ENCODE results near the gene HBG1. TPM values are rescaled to one million over a fixed set of nuclear protein-coding genes. Genes with fewer than 3 reads are reported as not detected.

Gene HBG1
- total RNA-seq, 4 donors from 2014 or later: not detected

DNA sequence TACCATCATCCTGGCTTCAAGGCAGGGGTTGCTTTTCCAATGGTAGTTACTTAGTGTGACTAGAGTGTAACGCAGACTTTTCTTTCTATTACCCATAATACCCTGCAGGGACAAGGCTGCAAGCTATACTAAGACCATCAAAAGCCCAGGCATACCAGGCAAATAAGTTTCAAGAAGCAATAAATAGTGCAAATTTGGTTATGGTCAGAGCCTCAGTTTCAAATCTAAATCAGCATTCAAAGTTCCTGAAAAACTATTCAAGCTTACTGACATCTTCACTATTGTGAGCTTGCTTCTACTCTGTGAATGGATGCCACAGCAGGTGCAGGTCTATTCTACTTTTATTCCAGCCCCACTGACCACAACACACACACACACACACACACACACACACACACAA, 20.3 kb downstream of the HBG1 start:
- H3K36me3 ChIP-seq: no peaks in the 10 kb centered on the region

DNA sequence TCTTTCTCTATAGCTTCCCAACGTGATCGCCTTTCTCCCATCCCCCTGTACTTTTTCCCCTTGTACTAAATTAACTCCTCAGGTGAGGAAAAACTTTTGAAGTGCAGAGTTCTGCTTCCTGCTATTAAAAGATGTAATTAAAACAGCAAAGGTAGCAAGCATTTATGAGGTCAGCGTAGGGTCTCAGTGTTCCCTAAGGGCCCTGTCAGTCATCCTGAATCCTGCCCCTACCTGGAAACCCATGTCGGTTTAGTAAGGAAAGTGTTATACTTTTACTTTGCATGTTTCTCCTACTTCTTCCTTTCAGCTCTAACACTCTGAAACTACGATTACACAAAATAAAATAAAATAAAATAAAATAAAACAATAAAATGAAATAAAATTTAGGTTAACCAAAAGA, 21.5 kb downstream of the HBG1 start:
- DNase-seq (no peak), ATAC-seq (no peak)
- H3K36me3 ChIP-seq: no peaks in the 10 kb centered on the region
- H3K4me3 ChIP-seq: no peak overlapping the region
- H3K4me1 ChIP-seq: no peaks in the 10 kb centered on the region
- no peaks in the 10 kb centered on the region for H3K9me3 ChIP-seq
- no peak for TF ChIP-seq CTCF (IDR thresholded peaks at IDR 0.05 in 4 of 5, conservative IDR thresholded peaks at IDR 0.05 in 1 of 5)
- no peak for TF ChIP-seq POLR2A (IDR thresholded peaks at IDR 0.05)
- no peak overlapping the region for H3K27ac ChIP-seq
- in situ Hi-C loops (cut with MboI; ENCODE audit: low sequenced_read_pairs in 4 of 4): no loop called here
- H3K27me3 ChIP-seq: no peaks in the 10 kb centered on the region
- intact Hi-C loops (cut with DNase I; ENCODE audit: low total_unique reads): no loop called here

More for the DNA sequence above, 20.3 kb downstream of the HBG1 start:
- Histone ChIP-seq H3K27me3 (no peaks in the 10 kb centered on the region), H3K4me3 (no peak overlapping the region), H3K4me1 (no peaks in the 10 kb centered on the region), H3K27ac (no peak overlapping the region), H3K9me3 (no peaks in the 10 kb centered on the region)
- DNase-seq: no peak
- in situ Hi-C loops (cut with MboI; ENCODE audit: low sequenced_read_pairs in 4 of 4): no loop called here
- TF ChIP-seq CTCF (IDR thresholded peaks at IDR 0.05 in 4 of 5, conservative IDR thresholded peaks at IDR 0.05 in 1 of 5) (no peak), POLR2A (IDR thresholded peaks at IDR 0.05) (no peak)
- no peak for ATAC-seq
- intact Hi-C loops (cut with DNase I; ENCODE audit: low total_unique reads): no loop called here

GRCh38 chr11:5227681-5228080, 22.0 kb downstream of the HBG1 start:
- Histone ChIP-seq H3K27ac (no peak overlapping the region), H3K4me3 (no peak overlapping the region), H3K9me3 (no peaks in the 10 kb centered on the region), H3K36me3 (no peaks in the 10 kb centered on the region), H3K4me1 (no peaks in the 10 kb centered on the region), H3K27me3 (no peaks in the 10 kb centered on the region)
- intact Hi-C loops (cut with DNase I; ENCODE audit: low total_unique reads) (no loop called here), in situ Hi-C loops (cut with MboI; ENCODE audit: low sequenced_read_pairs in 4 of 4) (no loop called here)
- ATAC-seq: no peak
- TF ChIP-seq POLR2A (IDR thresholded peaks at IDR 0.05): no peak
- TF ChIP-seq CTCF (IDR thresholded peaks at IDR 0.05 in 4 of 5, conservative IDR thresholded peaks at IDR 0.05 in 1 of 5): no peak
- DNase-seq: no peak

DNA sequence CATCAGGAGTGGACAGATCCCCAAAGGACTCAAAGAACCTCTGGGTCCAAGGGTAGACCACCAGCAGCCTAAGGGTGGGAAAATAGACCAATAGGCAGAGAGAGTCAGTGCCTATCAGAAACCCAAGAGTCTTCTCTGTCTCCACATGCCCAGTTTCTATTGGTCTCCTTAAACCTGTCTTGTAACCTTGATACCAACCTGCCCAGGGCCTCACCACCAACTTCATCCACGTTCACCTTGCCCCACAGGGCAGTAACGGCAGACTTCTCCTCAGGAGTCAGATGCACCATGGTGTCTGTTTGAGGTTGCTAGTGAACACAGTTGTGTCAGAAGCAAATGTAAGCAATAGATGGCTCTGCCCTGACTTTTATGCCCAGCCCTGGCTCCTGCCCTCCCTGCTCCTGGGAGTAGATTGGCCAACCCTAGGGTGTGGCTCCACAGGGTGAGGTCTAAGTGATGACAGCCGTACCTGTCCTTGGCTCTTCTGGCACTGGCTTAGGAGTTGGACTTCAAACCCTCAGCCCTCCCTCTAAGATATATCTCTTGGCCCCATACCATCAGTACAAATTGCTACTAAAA, 22.8 kb downstream of the HBG1 start, which contains the start of gene HBB:
Gene HBB, minus strand, starts transcription at position 340 of the 579 bp plus-strand sequence. Its CDS starts 50 bp downstream, at position 290.
- H3K9me3 ChIP-seq: no peaks in the 10 kb centered on the region
- no peaks in the 10 kb centered on the region for H3K4me1 ChIP-seq
- H3K4me3 ChIP-seq: no peak within 1 kb of the TSS
- in situ Hi-C loops (cut with MboI; ENCODE audit: low sequenced_read_pairs in 4 of 4) (no loop called here), intact Hi-C loops (cut with DNase I; ENCODE audit: low total_unique reads) (no loop called here)
- DNase-seq (no peak), ATAC-seq (no peak)
- no peaks in the 10 kb centered on the region for H3K36me3 ChIP-seq
- no peak within 1 kb of the TSS for H3K27ac ChIP-seq
- TF ChIP-seq POLR2A (IDR thresholded peaks at IDR 0.05): no peak
- TF ChIP-seq CTCF (IDR thresholded peaks at IDR 0.05 in 4 of 5, conservative IDR thresholded peaks at IDR 0.05 in 1 of 5): no peak
- no peaks in the 10 kb centered on the region for H3K27me3 ChIP-seq

DNA sequence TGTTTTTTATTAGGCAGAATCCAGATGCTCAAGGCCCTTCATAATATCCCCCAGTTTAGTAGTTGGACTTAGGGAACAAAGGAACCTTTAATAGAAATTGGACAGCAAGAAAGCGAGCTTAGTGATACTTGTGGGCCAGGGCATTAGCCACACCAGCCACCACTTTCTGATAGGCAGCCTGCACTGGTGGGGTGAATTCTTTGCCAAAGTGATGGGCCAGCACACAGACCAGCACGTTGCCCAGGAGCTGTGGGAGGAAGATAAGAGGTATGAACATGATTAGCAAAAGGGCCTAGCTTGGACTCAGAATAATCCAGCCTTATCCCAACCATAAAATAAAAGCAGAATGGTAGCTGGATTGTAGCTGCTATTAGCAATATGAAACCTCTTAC, 24.2 kb downstream of the HBG1 start:
- in situ Hi-C loops (cut with MboI; ENCODE audit: low sequenced_read_pairs in 4 of 4) (no loop called here), intact Hi-C loops (cut with DNase I; ENCODE audit: low total_unique reads) (no loop called here)
- no peaks in the 10 kb centered on the region for H3K4me1 ChIP-seq
- no peaks in the 10 kb centered on the region for H3K9me3 ChIP-seq
- H3K27me3 ChIP-seq: no peaks in the 10 kb centered on the region
- no peak overlapping the region for H3K4me3 ChIP-seq
- no peak for TF ChIP-seq POLR2A (IDR thresholded peaks at IDR 0.05)
- no peak for TF ChIP-seq CTCF (IDR thresholded peaks at IDR 0.05 in 4 of 5, conservative IDR thresholded peaks at IDR 0.05 in 1 of 5)
- ATAC-seq (no peak), DNase-seq (no peak)
- H3K27ac ChIP-seq: no peak overlapping the region
- no peaks in the 10 kb centered on the region for H3K36me3 ChIP-seq

Data from gastrocnemius medialis (tissue), 4 donors.